ENCODE data around the gene CHRNA10.
"Not testable (repeated sequence)": the region's sequence is repeated elsewhere in the genome, so short reads cannot be mapped to it uniquely, and the experiment has no call there.

Gene CHRNA10

GRCh38 chr11:3665336-3666022 is 5.7 kb downstream of the CHRNA10 start:
- DNase-seq (ENCODE audit: low read depth) = no peak

- DNase-seq (ENCODE audit: low read depth) = no peak
Measured at GRCh38 chr11:3664032-3664630, 7.1 kb downstream of the CHRNA10 start.

GRCh38 chr11:3662856-3663255 is 8.3 kb downstream of the CHRNA10 start:
- DNase-seq (ENCODE audit: low read depth) = no peak

GRCh38 chr11:3660960-3661359 is 10.2 kb downstream of the CHRNA10 start:
- DNase-seq (ENCODE audit: low read depth) = no peak

GRCh38 chr11:3659595-3660515 is 11.3 kb downstream of the CHRNA10 start:
- no peak for DNase-seq (ENCODE audit: low read depth)

GRCh38 chr11:3658252-3658651 is 12.9 kb downstream of the CHRNA10 start:
- no peak for DNase-seq (ENCODE audit: low read depth)

GRCh38 chr11:3657331-3657730 is 13.9 kb downstream of the CHRNA10 start:
- DNase-seq (ENCODE audit: low read depth) = not testable (repeated sequence)

- no peak for DNase-seq (ENCODE audit: low read depth)
Measured at GRCh38 chr11:3655547-3655946, 15.6 kb downstream of the CHRNA10 start.

- not testable (repeated sequence) for DNase-seq (ENCODE audit: low read depth)
Measured at GRCh38 chr11:3652514-3652913, 18.7 kb downstream of the CHRNA10 start.

- DNase-seq (ENCODE audit: low read depth) = not testable (repeated sequence)
Measured at GRCh38 chr11:3649374-3649773, 21.8 kb downstream of the CHRNA10 start.

GRCh38 chr11:3648843-3649242 is 22.3 kb downstream of the CHRNA10 start:
- DNase-seq (ENCODE audit: low read depth) = not testable (repeated sequence)

- DNase-seq (ENCODE audit: low read depth) = no peak
Measured at GRCh38 chr11:3645552-3645951, 25.6 kb downstream of the CHRNA10 start.

GRCh38 chr11:3644817-3645235 is 26.4 kb downstream of the CHRNA10 start, which contains the start of gene ART1:
Gene ART1 (plus strand): TSS chr11:3645128. CDS start chr11:3659214, 14,086 bp downstream.
- no peak for DNase-seq (ENCODE audit: low read depth)

- not testable (repeated sequence) for DNase-seq (ENCODE audit: low read depth)
Measured at GRCh38 chr11:3643102-3643546, 28.1 kb downstream of the CHRNA10 start.

GRCh38 chr11:3642071-3642951 is 28.9 kb downstream of the CHRNA10 start:
- peak; percentile 30 for DNase-seq (ENCODE audit: low read depth)

- DNase-seq (ENCODE audit: low read depth) = no peak
Measured at GRCh38 chr11:3641701-3642070, 29.5 kb downstream of the CHRNA10 start, which contains the start of gene ART5. Gene ART5 (minus strand): TSS chr11:3641992. CDS start chr11:3641862, 130 bp downstream.

GRCh38 chr11:3641191-3641590 is 30.0 kb downstream of the CHRNA10 start:
- no peak for DNase-seq (ENCODE audit: low read depth)

GRCh38 chr11:3639841-3640240 is 31.3 kb downstream of the CHRNA10 start:
- no peak for DNase-seq (ENCODE audit: low read depth)

- DNase-seq (ENCODE audit: low read depth) = no peak
Measured at GRCh38 chr11:3638513-3638912, 32.7 kb downstream of the CHRNA10 start.

GRCh38 chr11:3637201-3637600 is 34.0 kb downstream of the CHRNA10 start:
- no peak for DNase-seq (ENCODE audit: low read depth)

- no peak for DNase-seq (ENCODE audit: low read depth)
Measured at GRCh38 chr11:3635641-3636375, 35.4 kb downstream of the CHRNA10 start.
